Effector memory CD4-positive, alpha-beta T cell (primary cell): ENCODE measurements around the gene TTC9B.
"Not testable (repeated sequence)": the region's sequence is repeated elsewhere in the genome, so short reads cannot be mapped to it uniquely, and the experiment has no call there.

ENCODE experiments used
- DNase-seq, 3 donors: peaks; one replicate each; pipeline ENCODE4 v3.0.0-alpha.2; 2020
- H3K27ac ChIP-seq: 2 replicates; pipeline ENCODE4 v1.7.0; 2013; ENCODE audit warnings: mild to moderate bottlenecking, low read length, moderate library complexity; ENCODE audit not compliant: insufficient read depth, poor library complexity, severe bottlenecking
- H3K27me3 ChIP-seq: replicated peaks from 2 replicates; pipeline ENCODE4 v1.7.0; 2013; ENCODE audit warnings: mild to moderate bottlenecking, low read length; ENCODE audit not compliant: insufficient read depth, control insufficient read depth, poor library complexity, severe bottlenecking
- H3K36me3 ChIP-seq: 2 replicates; pipeline ENCODE4 v1.7.0; 2013; ENCODE audit warnings: mild to moderate bottlenecking, low read length, moderate library complexity; ENCODE audit not compliant: control insufficient read depth, insufficient read depth
- H3K4me1 ChIP-seq: 2 replicates; pipeline ENCODE4 v1.7.0; 2013; ENCODE audit warnings: low read length, mild to moderate bottlenecking; ENCODE audit not compliant: control insufficient read depth, insufficient read depth, poor library complexity, severe bottlenecking
- H3K4me3 ChIP-seq: 2 replicates; pipeline ENCODE4 v1.7.0; 2013; ENCODE audit warnings: low read length, low read depth, mild to moderate bottlenecking; ENCODE audit not compliant: insufficient read depth, poor library complexity, severe bottlenecking
- H3K9me3 ChIP-seq: 2 replicates; pipeline ENCODE4 v1.7.0; 2013; ENCODE audit warnings: mild to moderate bottlenecking, low read length, moderate library complexity; ENCODE audit not compliant: control insufficient read depth

Gene TTC9B

GRCh38 chr19:40225440-40226305 lies 7.5 kb upstream of the TTC9B start:
- no peak overlapping the region for H3K27ac ChIP-seq

GRCh38 chr19:40224342-40225150 lies 6.4 kb upstream of the TTC9B start:
- no peaks in the 10 kb centered on the region for H3K9me3 ChIP-seq
- peaks cover 15% of the 10 kb centered on the region for H3K4me1 ChIP-seq
- no peak overlapping the region for H3K27ac ChIP-seq
- peaks cover 16% of the 10 kb centered on the region for H3K27me3 ChIP-seq
- DNase-seq: no peak
- H3K36me3 ChIP-seq: no peaks in the 10 kb centered on the region
- no peak overlapping the region for H3K4me3 ChIP-seq

More at GRCh38 chr19:40225440-40226305, 7.5 kb upstream of the TTC9B start:
- peaks cover 16% of the 10 kb centered on the region for H3K27me3 ChIP-seq
- no peaks in the 10 kb centered on the region for H3K36me3 ChIP-seq
- H3K4me1 ChIP-seq: peaks cover 15% of the 10 kb centered on the region
- H3K9me3 ChIP-seq: no peaks in the 10 kb centered on the region
- no peak for DNase-seq
- H3K4me3 ChIP-seq: no peak overlapping the region

DNA sequence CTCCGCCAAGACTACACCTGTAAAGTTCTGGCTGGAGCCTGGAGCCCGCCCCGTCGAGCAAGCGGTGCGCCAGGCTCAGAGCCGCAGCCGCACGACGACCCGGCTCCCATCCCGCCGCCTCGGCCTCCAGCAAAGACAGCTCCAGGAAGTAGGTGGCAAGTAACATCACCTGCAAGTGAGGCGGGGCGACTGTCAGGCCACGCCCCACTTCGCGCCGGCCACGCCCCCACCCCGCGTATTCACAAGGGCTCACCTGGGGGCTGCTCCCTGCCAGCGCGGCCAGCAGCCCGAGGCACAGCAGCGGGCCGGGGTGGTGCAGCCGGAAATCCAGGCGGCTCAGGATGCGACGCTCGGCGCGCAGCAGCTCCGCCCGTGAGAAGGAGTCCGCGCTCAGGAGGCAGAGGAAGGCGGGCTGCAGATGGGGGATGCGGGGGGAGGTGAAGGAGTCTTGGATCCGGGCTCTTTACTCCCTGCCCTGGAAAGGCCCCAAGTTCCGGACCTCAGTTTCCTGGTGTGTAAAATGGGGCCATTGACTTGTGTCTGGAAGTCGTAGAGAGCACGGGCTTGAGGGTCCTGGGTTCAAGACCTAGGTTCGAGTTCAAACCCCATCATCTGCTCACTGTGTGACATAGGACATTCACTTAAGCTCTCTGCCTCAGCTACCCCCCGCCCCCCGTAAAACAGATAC lies 5.1 kb upstream of the TTC9B start:
- Histone ChIP-seq H3K27ac (no peak overlapping the region), H3K36me3 (no peaks in the 10 kb centered on the region), H3K9me3 (no peaks in the 10 kb centered on the region), H3K27me3 (peaks cover 22% of the 10 kb centered on the region), H3K4me3 (peak overlapping the region; percentile 6), H3K4me1 (peaks cover 15% of the 10 kb centered on the region)
- DNase-seq: peak; percentile 19 to 34 (median 22)

DNA sequence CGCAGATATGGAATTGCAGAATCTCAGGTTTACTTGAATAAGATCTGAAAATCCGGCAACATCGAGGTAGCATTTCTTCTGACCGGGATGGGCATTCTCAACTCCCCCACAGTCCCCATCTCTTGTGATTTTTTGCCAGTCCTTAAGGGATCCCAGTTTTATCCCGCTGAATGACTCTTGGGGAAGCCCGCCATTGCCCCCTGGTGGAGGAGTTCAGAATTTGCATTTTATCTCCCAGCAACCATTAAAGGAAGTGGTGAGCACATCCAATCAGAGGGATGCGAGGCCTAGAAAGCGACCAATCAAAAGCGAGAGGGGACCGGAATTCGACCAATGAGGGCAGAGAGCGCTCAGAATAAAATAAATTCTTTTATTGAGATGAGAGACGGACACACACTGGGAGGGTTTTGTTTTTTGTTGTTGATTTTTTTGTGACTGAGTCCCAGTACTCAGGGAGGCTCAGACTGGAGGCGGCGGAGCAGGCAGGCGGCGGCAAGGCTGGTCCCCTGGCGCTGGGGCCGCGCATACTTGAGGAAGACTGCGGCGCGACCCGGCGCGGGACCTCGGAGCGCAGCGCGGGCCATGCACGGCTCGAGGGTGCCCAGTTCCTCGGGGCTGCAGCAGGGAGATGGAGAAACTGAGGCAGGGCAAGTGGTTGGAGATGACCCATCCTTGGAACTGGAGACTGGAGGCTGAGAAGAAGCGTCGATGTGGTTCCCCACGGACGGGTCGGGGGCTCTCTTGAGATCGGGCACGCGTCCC lies 3.9 kb upstream of the TTC9B start:
- H3K4me3 ChIP-seq: no peak overlapping the region
- peak; percentile 59 to 70 (median 61) for DNase-seq
- no peaks in the 10 kb centered on the region for H3K9me3 ChIP-seq
- H3K27me3 ChIP-seq: peaks cover 32% of the 10 kb centered on the region
- H3K4me1 ChIP-seq: peaks cover 19% of the 10 kb centered on the region
- H3K36me3 ChIP-seq: no peaks in the 10 kb centered on the region
- no peak overlapping the region for H3K27ac ChIP-seq

GRCh38 chr19:40220674-40221073 lies 2.5 kb upstream of the TTC9B start:
- peaks cover 11% of the 10 kb centered on the region for H3K4me1 ChIP-seq
- H3K4me3 ChIP-seq: no peak overlapping the region
- H3K36me3 ChIP-seq: no peaks in the 10 kb centered on the region
- H3K27ac ChIP-seq: no peak overlapping the region
- no peak for DNase-seq
- no peaks in the 10 kb centered on the region for H3K9me3 ChIP-seq
- H3K27me3 ChIP-seq: peaks cover 39% of the 10 kb centered on the region

GRCh38 chr19:40219721-40220276 lies 1.6 kb upstream of the TTC9B start:
- Histone ChIP-seq H3K9me3 (no peaks in the 10 kb centered on the region), H3K4me3 (no peak overlapping the region), H3K27ac (no peak overlapping the region), H3K36me3 (no peaks in the 10 kb centered on the region), H3K27me3 (peaks cover 35% of the 10 kb centered on the region), H3K4me1 (peaks cover 10% of the 10 kb centered on the region)
- no peak for DNase-seq

DNA sequence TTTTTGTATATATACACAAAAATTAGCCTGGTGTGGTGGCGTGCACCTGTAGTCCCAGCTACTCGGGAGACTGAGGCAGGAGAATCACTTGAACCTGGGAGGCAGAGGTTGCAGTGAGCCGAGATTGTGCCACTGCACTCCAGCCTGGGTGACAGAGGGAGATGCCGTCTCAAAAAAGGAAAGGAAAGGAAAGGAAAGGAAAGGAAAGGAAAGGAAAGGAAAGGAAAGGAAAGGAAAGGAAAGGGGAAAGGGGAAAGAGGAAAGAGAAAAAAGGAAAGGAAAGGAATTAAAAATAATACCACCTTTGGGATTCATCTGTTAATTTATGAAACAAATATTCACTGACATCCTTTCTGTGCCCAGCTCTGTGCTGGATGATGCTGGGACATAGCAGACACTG lies 845 bp upstream of the TTC9B start:
- H3K4me1 ChIP-seq: peaks cover 10% of the 10 kb centered on the region
- DNase-seq, H3K27ac ChIP-seq, H3K4me3 ChIP-seq, H3K36me3 ChIP-seq, H3K9me3 ChIP-seq: not testable (repeated sequence)
- H3K27me3 ChIP-seq: peaks cover 32% of the 10 kb centered on the region

DNA sequence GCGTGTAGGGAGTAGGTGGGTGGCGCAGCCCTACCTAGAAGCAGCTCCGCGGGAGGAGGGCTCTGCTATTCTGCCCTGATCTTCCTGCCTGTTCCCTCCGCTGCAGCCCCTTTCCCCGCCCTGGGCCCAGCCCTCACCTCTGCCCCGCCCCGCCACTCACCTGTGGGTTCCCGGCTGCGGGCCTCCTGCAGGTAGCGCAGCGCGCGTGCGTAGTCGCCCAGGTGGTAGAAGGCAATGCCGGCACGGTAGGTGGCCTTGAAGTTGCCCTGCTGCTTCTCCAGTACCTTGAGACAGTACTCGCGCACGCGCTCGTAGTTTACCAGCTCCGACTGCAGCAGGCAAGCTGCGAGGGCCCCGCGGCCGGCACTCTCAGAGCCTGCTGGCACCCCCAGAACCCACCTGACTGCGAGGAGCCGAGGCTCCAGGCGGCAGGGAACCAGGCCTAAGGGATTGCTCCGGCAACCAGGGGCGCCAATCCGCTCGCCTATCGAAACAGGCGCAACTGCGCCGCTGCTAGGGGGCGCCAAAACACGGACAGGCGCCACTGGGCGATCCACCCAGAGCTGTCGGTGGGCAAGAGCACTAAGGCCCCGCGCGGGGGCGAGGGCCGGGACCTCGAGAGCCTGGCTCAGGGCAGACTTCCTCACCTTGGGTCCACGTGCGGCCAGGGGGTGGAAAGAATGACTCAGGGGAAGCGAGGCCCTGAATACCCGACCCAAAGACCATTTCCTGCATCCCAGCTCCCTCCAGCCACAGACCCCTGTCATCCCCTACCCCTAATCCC lies 965 bp downstream of the TTC9B start:
- H3K4me1 ChIP-seq: peaks cover 4% of the 10 kb centered on the region
- H3K4me3 ChIP-seq: no peak overlapping the region
- no peaks in the 10 kb centered on the region for H3K36me3 ChIP-seq
- DNase-seq: no peak
- H3K27me3 ChIP-seq: peaks cover 28% of the 10 kb centered on the region
- H3K27ac ChIP-seq: no peak overlapping the region
- H3K9me3 ChIP-seq: no peaks in the 10 kb centered on the region

- Histone ChIP-seq H3K27ac (no peak overlapping the region), H3K9me3 (no peaks in the 10 kb centered on the region), H3K27me3 (peaks cover 28% of the 10 kb centered on the region), H3K36me3 (no peaks in the 10 kb centered on the region), H3K4me1 (peaks cover 4% of the 10 kb centered on the region), H3K4me3 (no peak overlapping the region)
- DNase-seq: no peak
Observed at GRCh38 chr19:40216777-40217026, 1.5 kb downstream of the TTC9B start.
